Limb (tissue), 2 donors: ENCODE results near the gene STARD7.
"Not testable (repeated sequence)": the region's sequence is repeated elsewhere in the genome, so short reads cannot be mapped to it uniquely, and the experiment has no call there.

Source experiments
- DNase-seq, 2 donors: peaks; one replicate each; pipeline ENCODE4 v3.0.0-alpha.2; 2016; ENCODE audit errors: extremely low spot score in 2 of 2

The STARD7 gene, protein sequence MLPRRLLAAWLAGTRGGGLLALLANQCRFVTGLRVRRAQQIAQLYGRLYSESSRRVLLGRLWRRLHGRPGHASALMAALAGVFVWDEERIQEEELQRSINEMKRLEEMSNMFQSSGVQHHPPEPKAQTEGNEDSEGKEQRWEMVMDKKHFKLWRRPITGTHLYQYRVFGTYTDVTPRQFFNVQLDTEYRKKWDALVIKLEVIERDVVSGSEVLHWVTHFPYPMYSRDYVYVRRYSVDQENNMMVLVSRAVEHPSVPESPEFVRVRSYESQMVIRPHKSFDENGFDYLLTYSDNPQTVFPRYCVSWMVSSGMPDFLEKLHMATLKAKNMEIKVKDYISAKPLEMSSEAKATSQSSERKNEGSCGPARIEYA

DNA sequence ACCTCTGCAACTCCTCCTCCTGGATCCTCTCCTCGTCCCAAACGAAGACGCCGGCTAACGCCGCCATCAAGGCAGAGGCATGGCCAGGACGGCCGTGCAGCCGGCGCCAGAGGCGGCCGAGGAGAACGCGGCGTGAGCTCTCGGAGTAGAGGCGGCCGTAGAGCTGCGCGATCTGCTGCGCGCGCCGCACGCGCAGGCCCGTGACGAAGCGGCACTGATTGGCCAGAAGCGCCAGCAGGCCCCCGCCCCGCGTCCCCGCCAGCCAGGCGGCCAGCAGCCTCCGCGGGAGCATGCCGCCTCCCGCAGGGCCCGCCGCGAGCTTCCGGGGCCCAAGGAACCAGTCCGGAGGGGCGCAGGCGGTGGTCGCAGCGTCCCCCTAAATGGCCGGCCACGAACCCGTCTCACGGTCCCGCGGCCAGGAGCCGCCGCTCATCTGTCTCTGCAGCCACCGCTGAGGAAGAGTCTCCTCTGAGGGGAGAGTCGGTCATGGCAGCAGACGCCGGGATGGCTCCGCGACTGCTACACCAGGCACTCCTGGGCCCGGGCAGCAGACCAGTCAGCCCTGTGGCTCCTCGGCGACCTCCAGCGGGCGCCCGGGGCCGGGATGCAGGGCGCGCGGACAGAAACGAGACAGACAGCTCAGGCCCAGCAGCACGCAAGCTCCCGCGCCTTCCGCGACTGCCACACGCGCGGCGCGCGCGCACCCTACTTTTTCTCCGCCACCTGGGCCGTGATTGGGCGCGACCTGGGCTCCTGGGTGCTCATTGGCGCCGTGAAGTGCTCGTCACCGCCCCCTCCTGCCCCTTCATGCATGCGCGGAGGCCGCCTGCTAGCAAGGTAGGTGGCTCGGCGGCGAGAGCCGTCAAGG is at the start of gene STARD7:
TSS of gene STARD7 (minus strand) at position 685 of the 868 bp plus-strand sequence. CDS start at position 292, 393 bp downstream.
- peak; percentile 97 to 99 for DNase-seq

DNA sequence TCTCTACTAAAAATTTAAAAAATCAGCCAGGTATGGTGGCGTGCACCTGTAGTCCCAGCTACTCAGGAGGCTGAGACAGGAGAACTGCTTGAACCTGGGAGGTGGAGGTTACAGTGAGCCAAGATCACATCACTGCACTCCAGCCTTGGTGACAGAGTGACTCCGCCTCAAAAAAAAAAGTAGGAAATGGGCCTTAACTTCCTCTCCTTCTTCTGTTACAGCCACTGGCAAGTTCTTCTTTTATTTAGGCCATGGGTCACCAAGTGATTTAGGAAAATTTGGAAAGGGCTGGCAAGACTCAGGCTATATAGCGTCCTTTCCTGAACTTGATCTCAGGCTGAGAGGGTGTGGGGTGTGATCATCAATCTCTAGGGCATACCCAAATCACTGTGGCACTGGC is 49.1 kb upstream of the STARD7 start:
- DNase-seq: not testable (repeated sequence)

DNA sequence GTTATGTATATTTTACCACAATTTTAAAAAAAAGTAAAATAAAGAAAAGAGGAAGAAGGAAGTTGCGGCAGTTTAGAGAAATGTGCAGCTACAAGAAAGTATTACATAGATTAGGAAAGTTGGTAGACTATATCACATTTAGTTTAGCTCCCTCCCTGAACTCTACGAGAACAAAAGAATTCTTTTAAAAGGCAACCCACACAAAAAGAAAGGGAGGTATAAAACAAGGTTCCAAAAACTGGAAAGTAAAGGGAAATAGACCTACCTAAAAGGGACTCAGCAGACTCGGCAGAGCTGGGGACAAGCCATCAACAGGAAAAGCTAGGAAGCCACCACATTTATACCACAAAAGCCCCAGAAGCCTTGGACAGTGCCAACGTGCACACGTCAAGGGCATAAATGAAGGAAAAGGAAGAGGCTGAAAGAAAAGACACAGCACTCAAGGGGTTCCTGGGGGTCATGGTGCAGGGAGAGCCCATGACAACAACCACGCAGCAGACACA is 48.0 kb upstream of the STARD7 start:
- DNase-seq: no peak

DNA sequence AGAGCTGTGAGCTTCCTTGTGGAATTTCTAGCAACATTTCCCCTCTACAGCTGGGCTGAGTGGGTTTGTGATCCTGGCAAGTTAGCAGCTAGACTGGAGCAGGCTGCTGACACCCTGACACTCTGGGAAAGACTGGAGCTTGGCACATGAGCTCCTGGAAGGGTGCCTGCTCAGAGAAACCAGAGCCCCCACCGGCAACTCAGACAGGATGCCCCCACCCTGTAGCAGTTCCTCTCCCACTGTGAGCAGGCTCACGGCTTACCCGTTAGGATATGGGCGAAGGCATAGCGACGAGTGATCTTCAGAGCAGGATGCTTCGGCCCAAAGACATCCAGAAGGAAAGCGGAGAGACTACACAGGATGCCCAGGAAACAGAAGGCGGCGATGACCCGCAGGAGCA is 45.9 kb upstream of the STARD7 start:
- no peak for DNase-seq

DNA sequence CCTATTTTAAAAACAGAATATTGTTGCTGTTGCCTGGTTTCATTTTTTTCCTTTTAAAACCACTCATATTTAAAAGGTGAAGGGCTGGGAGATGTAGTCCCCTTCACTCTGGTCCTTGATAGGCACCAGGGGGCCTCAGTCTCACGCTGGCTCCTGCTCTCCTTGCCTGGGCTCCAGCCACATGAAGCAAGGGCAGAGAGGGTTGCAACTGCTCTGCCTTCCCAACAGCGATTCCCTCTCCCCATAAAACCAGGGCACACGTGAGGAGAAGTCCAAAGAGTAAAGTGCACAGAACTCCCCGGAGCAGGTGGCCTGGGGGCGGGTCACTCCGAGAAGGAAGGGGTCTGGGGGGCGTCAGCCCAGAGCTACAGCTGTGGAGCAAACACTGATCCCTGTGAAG is 44.4 kb upstream of the STARD7 start:
- DNase-seq: no peak

DNA sequence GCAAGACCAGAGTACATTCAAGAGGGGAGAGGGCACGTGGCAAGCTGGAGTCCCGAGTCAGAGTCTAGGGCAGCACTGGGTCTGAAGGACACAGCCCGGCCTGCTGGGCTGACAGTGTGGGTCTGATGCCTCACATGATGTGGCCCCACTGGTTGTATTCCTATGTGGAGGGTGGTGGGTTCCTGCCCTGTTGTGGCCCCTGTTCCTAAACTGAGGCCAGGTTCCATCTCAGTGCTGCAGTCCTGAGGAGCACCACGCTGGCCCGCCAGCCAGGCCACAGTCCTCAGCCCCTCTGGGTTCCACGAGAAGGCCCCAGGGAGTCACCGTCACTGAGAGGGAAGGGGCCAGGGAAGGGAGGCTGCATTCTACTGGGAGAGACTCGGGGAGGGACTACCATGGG is 43.9 kb upstream of the STARD7 start:
- no peak for DNase-seq

DNA sequence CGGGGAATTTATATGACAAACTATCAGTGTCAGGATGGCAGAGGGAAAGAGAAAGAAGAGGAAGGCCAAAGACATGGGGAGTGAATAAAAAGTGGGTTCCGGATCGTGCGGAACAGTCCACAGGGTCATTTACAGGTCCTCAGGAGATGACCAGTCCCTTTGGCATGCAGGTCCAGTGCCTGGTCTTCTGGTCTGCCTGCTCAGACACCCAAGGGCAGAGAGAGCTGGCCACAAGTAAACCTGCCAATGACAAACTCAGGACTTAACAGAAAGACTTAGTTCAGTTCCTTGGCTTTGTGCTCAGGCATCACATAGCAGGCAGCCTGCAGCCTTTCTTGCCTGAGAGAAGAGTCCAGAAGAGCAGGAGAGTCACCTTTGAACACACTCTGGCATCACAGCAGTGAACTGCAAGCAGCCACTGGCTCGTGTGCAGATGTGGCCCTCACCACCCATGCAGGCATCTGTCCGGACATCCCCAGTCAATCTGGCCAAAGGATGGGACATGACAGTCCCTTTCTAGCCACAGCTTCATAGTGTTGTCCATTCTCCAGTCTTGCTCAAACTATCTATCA is 43.2 kb upstream of the STARD7 start:
- DNase-seq: no peak

DNA sequence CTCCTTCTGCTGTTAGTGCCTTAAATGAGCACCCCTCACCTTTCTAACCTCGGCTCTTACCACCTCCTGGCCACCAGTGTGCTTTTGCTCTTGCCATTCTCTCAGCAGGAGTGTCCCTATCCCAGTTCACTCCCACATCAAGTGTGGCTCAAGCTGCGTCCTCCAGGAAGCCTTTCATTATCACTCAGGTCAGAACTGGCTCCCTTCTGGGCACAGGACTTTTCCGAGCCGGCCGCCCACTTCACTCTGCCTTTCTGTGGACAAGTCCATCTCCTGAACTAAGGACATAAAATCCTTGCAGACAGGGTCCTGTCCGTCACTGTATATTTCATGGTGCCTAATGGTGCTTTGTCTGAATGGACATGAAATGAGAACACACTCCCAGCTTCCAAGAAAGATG is 41.6 kb upstream of the STARD7 start:
- DNase-seq: no peak

DNA sequence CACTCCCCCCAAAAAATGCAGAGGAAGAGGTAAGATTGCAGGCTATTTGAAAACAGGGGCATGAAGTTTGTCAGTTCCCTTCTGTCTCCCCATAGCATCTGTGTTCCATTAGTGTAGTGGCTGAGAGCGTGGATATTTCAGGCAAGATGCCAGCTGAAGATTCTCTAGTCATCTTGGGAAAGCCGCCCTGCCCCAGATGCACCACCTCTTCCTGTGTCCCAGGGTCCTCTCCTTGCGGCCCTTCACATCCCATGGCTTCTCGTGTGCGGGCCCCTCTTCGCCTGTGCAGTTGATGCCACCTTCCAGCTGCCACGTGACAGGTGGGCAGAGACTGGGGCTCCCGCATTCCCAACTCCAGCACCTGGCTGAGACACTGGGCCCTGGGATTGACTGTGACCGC is 41.0 kb upstream of the STARD7 start:
- DNase-seq: peak in 1 of 2 donors; percentile 59

DNA sequence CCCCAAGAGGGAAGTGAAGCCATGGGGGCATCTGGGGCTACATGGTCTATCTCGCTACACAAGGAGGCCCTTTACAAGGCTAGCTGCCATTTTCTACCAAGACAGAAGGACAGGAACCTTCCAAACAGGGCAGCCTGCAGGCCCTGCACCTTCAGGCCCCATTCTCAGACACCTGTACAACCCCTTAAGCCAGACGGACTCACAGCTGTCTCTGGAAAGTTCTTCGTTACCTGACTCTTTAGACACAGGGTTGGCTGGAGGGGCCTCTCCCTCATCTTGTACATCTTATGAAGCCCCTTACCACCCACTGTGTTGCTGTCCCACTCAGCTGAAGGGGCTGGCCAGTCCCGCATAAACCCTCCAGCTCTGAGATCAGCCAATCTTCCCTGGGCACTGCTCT is 40.0 kb upstream of the STARD7 start:
- DNase-seq: no peak

DNA sequence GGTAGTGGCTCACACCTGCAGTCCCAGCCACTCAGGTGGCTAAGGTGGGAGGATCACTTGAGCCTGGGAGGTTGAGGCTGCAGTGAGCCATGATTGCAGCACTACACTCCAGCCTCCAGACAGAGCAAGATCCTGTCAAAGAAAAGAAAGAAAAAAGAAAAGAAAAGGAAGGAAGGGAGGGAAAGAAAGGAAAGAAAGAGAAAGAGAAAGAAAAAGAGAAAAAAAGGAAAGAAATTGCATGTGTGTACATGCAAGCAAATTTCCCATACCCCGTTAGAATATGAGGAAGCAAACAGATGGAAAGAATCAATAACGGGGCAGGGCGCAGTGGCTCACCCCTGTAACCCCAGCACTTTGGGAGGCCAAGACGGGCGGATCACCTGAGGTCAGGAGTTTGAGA is 39.3 kb upstream of the STARD7 start:
- no peak for DNase-seq

DNA sequence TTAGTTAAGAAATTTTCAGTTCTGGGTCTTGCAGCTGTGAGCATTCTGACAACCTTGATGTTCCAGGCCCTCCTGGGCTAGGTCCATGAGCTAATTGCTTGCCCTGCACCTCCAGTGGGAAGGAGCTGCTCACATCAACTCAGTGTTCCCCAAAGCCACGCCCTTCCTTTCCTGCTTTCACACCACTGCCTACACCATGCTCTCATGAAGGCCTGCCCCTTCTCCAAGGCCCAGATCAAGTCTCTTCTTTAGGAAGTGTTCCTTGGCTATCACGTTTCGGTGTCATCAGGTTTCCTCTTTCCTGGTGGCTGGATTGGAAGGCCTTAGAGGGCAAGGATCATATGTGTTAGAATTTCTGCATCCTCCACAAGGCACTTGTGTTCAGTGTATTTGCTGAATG is 38.4 kb upstream of the STARD7 start:
- DNase-seq: no peak

DNA sequence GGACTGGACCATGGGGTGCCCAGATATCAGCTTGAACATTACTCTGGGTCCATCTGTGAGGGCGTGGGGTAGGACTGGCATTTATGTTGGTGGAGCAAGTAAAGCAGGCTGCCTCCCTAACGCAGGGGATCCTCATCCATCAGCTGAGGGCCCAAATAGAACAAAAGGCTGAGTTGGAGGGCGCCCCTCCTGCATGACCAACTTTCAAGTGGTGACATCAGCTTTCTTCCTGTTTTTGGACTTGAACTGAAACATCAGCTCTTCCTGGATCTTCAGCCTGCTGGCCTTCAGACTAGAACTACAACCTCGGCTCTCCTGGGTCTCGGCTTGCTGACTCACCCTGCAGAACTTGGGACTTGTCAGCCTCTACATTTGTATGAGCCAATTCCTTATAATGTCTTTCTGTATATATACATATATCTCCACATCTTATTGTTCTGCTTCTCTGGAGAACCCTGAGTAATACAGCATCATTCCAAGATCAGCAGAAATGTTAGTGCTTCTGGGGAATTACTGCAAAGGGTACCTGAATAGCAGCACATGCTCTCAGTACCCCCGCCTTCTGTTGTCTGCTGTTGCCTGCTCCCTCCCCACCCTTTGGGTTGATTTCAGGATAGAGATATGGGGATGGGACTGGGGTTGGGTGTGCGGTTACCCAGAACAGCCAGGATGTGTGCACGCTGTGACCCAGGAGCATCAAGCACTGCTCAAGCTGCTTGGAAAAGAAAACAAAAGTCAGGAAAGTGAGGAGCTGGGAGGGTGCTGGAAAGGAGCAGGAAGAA is 37.2 kb upstream of the STARD7 start:
- no peak for DNase-seq

DNA sequence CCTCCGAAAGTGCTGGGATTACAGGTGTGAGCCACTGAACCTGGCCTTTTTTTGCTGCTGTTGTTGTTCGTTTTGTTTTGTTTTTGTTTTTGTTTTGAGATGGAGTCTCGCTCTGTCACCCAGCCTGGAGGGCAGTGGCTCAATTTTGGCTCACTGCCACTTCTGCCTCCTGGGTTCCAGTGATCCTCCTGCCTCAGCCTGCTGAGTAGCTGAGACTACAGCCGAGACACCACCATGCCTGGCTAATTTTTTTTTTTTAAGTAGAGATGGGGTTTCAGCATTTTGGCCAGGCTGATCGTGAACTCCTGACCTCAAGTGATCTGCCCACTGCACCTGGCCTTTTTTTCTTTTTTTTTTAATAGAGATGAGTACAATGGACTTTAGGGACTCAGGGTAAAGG is 35.2 kb upstream of the STARD7 start:
- no peak for DNase-seq

DNA sequence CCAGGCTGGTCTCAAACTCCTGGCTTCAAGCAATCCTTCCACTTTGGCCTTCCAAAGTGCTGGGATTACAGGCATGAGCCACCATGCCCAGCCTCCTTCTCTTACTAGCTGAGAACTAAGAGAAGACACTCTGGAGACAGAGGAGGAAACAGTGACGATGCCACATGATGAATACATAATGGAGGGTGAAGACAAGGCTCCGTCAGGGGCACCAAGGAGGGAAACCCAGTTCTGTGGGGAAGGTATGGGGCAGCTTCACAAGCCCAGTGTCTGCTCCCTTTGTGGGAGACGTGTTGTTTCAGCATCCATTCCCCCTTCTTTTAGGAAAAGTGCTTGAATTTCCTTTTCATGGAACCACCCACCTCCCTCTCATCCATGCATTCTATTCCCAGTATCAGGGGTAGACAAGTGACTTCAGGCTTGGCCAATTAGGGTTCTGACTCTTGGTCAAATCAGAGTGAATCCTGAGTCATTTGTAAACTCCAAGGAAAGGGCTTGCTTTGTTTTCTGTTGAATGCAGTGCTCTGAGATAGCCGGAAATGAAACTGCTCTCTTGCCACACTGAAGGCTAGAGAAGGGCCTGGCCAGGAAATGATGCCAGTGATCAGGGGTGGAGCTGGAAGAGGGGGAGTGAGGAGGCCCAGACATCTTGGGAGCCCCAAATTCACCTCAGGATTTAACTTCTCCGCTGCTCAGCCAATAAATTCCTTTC is 33.4 kb upstream of the STARD7 start:
- DNase-seq: no peak

DNA sequence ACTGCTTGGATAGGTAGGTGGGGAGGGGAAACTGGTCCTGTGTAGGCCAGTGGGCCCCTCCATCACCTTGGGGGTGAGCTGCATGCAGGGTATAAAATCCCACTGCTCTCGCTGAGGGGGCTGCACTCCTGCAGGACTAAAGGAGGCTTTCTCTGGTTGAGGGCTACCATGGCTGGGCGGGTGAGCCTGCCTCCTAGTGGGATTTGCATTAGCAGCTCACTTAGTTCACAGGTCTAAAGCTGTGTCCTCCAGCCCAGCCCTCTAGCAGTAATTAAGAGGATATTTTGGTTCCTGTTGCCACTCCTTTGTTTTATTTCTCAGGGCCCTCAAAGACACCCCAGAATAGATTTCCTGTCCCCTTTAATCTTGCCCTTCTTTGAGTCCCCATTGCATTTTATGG is 32.6 kb upstream of the STARD7 start:
- no peak for DNase-seq

DNA sequence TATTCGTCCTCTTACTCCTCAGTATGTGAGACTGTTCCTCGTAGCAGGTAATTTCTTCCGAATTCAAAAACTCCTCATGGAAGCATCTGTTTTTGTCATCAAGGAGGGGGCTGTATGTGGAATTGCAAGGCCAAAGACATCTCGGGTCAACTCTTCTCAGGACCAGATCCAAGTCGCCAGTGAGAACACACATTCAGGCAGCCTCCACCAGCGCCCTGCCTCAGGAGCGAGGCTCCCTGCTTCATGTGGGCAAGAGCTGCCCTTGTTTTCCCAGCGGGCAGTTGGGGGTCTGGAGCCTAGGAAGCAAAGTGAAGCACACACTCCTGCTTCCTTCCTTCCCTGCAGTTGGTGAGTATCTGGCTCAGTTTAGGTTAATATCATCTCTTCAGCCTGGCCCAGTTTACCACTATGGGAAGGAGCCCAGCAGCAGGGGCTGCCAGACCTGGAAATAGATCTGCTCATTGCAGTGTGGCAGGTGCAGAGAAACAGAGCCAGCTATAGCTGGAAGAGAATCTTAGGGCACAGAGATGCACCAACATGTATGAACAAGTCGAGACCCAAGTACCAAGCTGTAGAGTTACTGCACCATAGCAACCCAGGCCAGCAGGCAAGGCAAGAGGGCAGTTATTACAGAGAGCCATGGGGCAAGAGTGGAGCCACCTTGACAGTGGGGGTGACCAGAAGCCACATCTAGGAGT is 31.9 kb upstream of the STARD7 start:
- no peak for DNase-seq

DNA sequence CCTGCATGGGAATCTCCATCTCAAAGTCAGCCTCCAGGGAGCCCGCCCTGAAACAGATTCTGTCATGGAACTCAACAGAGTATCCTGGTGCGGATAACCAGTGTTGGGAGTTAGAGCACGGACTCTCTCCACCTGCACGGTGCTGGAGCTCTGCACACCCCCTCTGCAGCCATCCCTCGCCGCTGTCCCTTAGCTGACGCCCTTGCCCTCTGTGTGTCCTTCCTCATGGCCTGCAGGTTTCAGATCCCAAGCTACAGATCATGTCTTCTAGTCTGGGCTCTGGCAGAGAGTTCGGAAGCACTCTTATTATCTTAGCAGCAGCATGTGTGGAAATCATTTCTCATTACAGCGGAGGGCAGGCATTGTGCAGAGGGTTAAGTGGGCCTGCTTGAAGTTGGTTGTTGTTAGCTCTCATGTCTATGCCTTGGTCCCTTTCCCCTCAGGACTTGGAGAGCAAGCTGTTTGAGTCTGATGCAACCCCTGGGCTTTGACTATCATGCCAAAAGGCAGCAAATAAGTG is 31.2 kb upstream of the STARD7 start:
- no peak for DNase-seq

DNA sequence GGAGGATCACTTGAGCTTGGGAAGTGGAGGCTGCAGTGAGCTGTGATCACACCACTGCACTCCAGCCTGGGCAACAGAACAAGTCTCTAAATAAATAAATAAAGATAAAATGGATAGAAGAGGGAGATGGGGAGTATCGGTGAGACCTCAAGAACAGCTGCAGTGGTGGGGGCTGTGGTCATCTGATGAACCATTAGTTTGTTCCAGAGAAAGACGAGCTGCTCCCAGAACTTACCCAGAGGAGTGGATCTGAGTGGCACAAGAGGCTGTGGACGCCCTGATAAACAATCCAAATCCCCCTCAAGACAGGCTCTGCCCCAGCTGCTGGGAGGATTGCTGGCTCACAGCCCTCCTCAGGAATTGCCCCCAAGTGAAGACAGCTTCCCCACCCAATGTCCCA is 30.5 kb upstream of the STARD7 start:
- no peak for DNase-seq

DNA sequence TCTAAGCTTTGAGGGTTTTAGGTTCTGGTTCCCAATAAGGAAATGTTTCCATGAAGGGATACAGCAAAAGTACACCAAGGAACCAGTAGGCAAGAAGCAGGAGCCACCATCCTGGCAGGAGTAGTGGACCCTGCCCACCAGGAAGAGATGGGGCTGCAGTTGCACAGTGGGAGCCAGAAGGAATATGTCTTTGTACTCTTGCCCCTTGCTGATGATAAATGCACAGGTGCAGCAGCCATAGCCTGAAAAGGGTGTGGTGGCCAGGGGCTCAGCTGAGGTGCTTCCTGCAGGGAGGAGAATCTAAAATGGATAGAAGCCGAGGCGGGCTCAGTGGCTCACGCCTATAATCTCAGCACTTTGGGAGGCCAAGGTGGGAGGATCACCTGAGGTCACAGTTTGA is 29.6 kb upstream of the STARD7 start:
- no peak for DNase-seq
